Measurements from ENCODE around the gene SMPDL3B.
"Not testable (repeated sequence)": the region's sequence is repeated elsewhere in the genome, so short reads cannot be mapped to it uniquely, and the experiment has no call there.

Gene SMPDL3B

DNA sequence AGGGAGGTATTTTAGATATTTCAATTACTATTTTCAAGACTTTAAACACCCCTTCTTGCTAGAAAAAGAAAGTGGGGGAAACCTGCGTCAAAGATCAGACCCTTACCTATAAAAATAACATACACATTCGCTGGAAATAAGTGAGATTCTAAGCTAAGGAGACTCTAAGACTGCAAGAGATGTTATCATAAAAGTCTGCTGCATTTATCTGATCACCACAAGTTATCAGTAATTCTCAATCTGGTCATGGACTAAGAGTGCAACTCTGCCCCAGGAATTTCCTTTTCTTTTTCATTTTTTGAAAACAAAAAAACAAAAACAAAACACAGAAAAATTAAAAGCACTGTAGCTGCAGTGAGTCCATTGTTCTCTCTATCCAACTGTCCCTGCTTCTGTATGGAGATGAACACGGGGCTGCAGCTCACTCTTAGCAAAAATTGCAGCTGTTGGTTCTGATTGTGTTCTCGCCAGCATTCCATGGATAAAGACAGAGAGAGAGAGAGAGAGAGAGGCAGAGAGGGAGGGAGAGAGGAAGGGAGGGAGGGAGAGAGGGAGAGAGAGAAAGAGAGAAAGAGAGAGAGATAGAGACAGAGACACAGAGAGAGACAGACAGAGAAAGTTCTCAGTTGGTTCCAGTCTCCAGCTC lies 39.1 kb downstream of the SMPDL3B start:
- DNase-seq, result no peak

DNA sequence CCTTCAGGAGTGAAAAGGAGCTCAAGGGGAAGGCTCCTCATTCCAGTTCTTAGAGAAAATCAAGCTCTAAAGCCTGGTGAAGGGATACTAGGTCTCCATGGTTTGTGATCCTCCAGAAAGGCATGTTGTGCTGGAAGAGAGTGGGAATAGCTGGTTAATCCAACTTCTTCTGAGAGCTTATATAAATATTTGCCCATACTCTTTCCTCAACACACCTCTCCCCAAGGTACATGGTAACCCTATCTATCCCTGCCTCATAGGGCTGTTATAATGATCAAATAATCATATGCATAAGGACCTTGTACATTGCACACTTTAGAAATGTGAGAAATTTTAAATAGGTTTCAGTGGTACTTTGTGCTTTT lies 39.6 kb downstream of the SMPDL3B start:
- DNase-seq, result no peak

GRCh38 chr1:27979151-27979858 lies 44.5 kb downstream of the SMPDL3B start:
- peak; percentile 47 for DNase-seq

DNA sequence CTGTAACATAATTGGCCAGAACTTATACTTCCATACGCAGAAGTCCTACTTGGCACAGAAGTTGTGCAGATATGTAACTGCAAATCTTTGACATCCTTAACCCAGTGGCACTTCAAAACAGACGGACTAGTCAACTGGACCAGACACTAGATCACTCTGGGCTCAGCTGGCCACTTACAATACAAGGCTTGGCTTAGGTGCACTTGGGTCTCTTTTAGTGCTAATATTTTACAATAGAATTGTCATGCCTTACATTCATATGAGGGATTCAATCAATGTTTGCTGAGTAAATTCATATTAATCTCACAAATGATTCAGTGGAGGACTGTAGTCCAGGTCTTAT lies 45.0 kb downstream of the SMPDL3B start:
- no peak for DNase-seq

GRCh38 chr1:27980216-27980845 lies 45.5 kb downstream of the SMPDL3B start:
- no peak for DNase-seq

DNA sequence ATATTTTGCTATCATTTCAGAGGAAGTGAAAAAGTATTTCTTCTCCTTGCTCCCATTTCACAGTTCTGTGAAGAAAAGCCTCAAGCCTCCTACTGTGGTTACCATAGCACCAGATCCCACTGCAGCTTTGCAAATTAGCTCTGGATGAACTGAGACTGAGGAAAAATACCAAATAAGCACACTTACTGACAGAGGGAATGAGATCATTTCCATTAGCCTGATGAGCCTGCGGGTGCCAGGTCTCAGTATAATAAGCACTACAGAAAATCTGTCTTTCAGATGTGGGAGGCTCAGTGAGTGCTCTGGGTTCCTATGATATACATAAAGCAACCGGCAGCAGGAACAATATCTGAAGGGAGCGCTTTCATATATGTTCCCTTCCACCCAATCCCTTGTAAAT lies 46.3 kb downstream of the SMPDL3B start:
- no peak for DNase-seq

DNA sequence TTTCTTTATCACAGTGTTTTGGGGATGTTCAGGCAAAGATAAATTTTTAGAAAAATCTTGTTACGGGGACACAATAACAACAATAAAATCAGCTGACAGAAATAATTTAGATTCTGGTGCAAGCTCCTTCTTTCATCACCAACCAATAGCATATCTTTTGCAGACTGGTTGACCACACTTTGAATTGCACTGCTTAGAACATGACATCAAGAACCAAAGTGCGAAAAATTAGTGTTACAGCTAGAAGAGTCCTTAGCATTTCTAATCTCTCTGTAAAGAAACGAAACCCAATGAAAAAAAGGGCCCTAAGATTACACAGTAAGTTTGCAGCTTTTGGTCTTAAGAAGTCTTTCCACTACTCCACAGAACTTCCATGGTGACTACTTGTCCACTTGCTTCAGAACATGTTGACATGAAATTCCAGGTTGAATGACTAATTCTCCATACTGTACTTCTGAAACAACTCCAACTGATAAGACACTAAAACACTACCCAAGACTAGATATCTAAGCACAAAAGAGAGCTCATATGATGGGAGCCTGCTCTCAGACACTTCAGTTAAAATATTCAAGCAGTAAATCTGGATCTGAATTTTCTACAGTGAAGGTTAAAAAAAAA lies 56.2 kb downstream of the SMPDL3B start:
- DNase-seq, result no peak

- no peak for DNase-seq
Observed at GRCh38 chr1:27992276-27992675, 57.5 kb downstream of the SMPDL3B start.

DNA sequence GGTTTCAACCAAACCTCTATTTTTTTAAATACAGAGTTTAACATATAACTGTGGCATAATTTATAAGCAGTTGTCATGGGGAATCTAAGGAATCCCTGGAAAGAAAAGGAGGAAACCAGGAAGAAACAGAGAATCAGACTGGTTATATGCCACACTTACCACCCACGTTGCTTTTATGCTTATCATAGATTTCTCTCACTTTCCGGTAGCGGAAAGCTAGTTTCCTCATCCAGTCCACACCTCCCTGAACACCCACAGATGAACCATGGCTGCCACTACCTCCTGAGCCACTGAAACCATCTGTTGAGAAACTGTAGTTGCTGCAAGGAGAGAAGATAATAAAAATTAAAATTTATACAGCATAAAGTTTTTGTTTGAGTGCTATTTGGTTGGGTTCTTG lies 58.4 kb downstream of the SMPDL3B start:
- DNase-seq, result no peak

DNA sequence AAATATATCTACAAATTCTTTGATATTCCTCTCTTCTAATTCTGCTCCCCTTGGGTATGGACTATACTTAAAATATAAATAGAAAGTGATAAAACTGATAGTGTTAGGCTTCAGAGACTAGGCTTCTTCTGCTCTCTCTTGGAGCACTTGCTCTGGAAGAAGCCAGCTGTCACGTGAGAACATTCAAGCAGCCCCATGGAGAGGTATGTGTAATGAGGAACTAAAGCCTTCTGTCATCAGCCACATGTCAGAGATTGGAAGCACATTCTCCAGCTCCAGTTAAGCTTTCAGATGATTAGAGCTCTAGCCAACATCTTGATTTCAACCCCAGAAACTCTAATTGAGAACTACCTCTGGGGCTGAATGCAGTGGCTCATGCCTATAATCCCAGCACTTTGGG lies 59.3 kb downstream of the SMPDL3B start:
- DNase-seq, result no peak

- not testable (repeated sequence) for DNase-seq
Observed at GRCh38 chr1:27994526-27994925, 59.7 kb downstream of the SMPDL3B start.

GRCh38 chr1:27999055-27999454 lies 64.3 kb downstream of the SMPDL3B start:
- DNase-seq, result no peak

DNA sequence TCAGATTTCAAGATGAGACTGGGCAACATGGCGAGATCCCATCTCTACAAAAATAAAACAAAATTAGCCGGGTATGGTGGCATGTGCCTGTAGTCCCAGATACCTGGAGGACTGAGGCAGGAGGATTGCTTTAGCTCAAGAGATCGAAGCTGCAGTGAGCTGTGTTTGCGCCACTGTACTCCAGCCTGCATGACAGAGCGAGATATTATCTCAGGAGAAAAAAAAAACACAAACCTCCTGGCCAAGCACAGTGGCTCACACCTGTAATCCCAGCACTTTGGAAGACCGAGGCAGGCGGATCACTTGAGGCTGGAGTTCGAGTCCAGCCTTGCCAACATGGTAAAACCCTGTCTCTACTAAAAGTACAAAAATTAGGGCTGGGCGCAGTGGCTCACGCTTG lies 67.8 kb downstream of the SMPDL3B start:
- no peak for DNase-seq

GRCh38 chr1:28003117-28003516 lies 68.3 kb downstream of the SMPDL3B start:
- not testable (repeated sequence) for DNase-seq

All from COR-L47 (cell line).